PC-3 (cell line): Measurements from ENCODE around the gene CFAP46. TPM values are rescaled to one million over a fixed set of nuclear protein-coding genes. Genes with fewer than 3 reads are reported as not detected.
"Not testable (repeated sequence)": the region's sequence is repeated elsewhere in the genome, so short reads cannot be mapped to it uniquely, and the experiment has no call there.

Experiments
- ATAC-seq: fragments of 200-7000 bp; cut with Tn5 transposase; 2 replicates; pipeline ENCODE4 v1.9.1; 2020; ENCODE audit warnings: mild to moderate bottlenecking, moderate library complexity
- BruUV-seq: library from RNA; stranded (reverse); fragments of 400-500 nt; replicated peaks from 2 replicates; lab custom pipeline; 2021; lab: Mats Ljungman, UMichigan
- CTCF ChIA-PET: fragments of 300-600 bp; sonication (Branson Sonifier 250); formaldehyde crosslinking; loops from one replicate; lab custom pipeline; 2022; ENCODE audit warnings: antibody characterized with exemption; lab: Charles Lee
- POLR2A ChIA-PET: fragments of 300-600 bp; sonication (Branson Sonifier 250); formaldehyde crosslinking; loops from one replicate; lab custom pipeline; 2022; ENCODE audit warnings: antibody characterized with exemption; ENCODE audit not compliant: unreplicated experiment; lab: Charles Lee
- DNase-seq: peaks from one replicate; pipeline ENCODE4 v3.0.0-alpha.2; 2015
- H2AFZ ChIP-seq: fragments of 300-600 bp; sonication (generic); 2 replicates; pipeline ENCODE4 v1.6.0; 2016; ENCODE audit warnings: antibody characterized with exemption, low read length
- H3F3A ChIP-seq: fragments of 300-600 bp; sonication (generic); one replicate; pipeline ENCODE4 v1.6.0; 2017; ENCODE audit warnings: antibody characterized with exemption, low read length, control low read depth, mild to moderate bottlenecking; ENCODE audit not compliant: unreplicated experiment
- H3K27ac ChIP-seq: fragments of 300-600 bp; sonication (generic); 2 replicates; pipeline ENCODE4 v1.5.1; 2016; ENCODE audit warnings: mild to moderate bottlenecking, low read length
- H3K27me3 ChIP-seq: fragments of 300-600 bp; sonication (generic); 2 replicates; pipeline ENCODE4 v1.6.1; 2016; ENCODE audit warnings: low read length, mixed read lengths
- H3K36me3 ChIP-seq: fragments of 300-600 bp; sonication (generic); 2 replicates; pipeline ENCODE4 v1.6.1; 2016; ENCODE audit warnings: low read depth, mixed run types, low read length, mixed read lengths
- H3K4me1 ChIP-seq: fragments of 300-600 bp; sonication (generic); 2 replicates; pipeline ENCODE4 v1.5.1; 2016; ENCODE audit warnings: low read length; ENCODE audit not compliant: insufficient read depth
- H3K4me2 ChIP-seq: fragments of 300-600 bp; sonication (generic); 2 replicates; pipeline ENCODE4 v1.6.0; 2016; ENCODE audit warnings: low read length
- H3K4me3 ChIP-seq: fragments of 300-600 bp; sonication (generic); 2 replicates; pipeline ENCODE4 v1.5.1; 2016; ENCODE audit warnings: mild to moderate bottlenecking, low read length, mixed read lengths
- H3K79me2 ChIP-seq: fragments of 300-600 bp; sonication (generic); 2 replicates; pipeline ENCODE4 v1.6.1; 2017; ENCODE audit warnings: low read length, mixed read lengths
- H3K9ac ChIP-seq: fragments of 300-600 bp; sonication (generic); 2 replicates; pipeline ENCODE4 v1.6.0; 2016; ENCODE audit warnings: mild to moderate bottlenecking, low read length
- H3K9me2 ChIP-seq: fragments of 300-600 bp; sonication (generic); replicated peaks from 2 replicates; pipeline ENCODE4 v1.6.1; 2016; ENCODE audit warnings: mixed run types, low read length, mixed read lengths
- H3K9me3 ChIP-seq: fragments of 300-600 bp; sonication (generic); 2 replicates; pipeline ENCODE4 v1.6.1; 2016; ENCODE audit warnings: low read length, mixed read lengths
- H4K20me1 ChIP-seq: fragments of 300-600 bp; sonication (generic); 2 replicates; pipeline ENCODE4 v1.6.1; 2016; ENCODE audit warnings: low read length, mixed read lengths
- CTCF ChIP-seq: fragments of 300-600 bp; sonication (generic); conservative IDR thresholded peaks from 2 replicates; pipeline ENCODE4 v1.5.1; 2017; ENCODE audit warnings: antibody characterized with exemption, low read depth, mild to moderate bottlenecking, low read length
- EZH2 ChIP-seq: fragments of 300-600 bp; sonication (generic); IDR thresholded peaks from one replicate; pipeline ENCODE4 v1.6.1; 2017; ENCODE audit warnings: antibody characterized with exemption, mild to moderate bottlenecking, low read length; ENCODE audit not compliant: unreplicated experiment
- EZH2phosphoT487 ChIP-seq: fragments of 300-600 bp; sonication (generic); IDR thresholded peaks from 2 replicates; pipeline ENCODE4 v1.6.1; 2018; ENCODE audit warnings: mild to moderate bottlenecking, antibody characterized with exemption, low read length, borderline replicate concordance
- intact Hi-C: fragments of 100-400 bp; cut with micrococcal nuclease; formaldehyde crosslinking; loops from 2 replicates; pipeline ENCODE4 v1.9.0; 2023
- total RNA-seq: library from RNA; depleted of rRNA; stranded (reverse); fragments of >200 nt; gene quantifications from 2 replicates; pipeline ENCODE4 v1.2.3, GENCODE V29; 2014

Gene CFAP46
- total RNA-seq, 1 experiment from 2014 or later: 0.04 TPM

GRCh38 chr10:132923384-132923783, 19.0 kb downstream of the CFAP46 start:
- H3F3A ChIP-seq, BruUV-seq, DNase-seq, POLR2A ChIA-PET, H3K36me3 ChIP-seq, H3K9ac ChIP-seq, H3K9me2 ChIP-seq, ATAC-seq, intact Hi-C loops, H3K4me2 ChIP-seq, H3K79me2 ChIP-seq, H3K4me3 ChIP-seq, H3K4me1 ChIP-seq, H2AFZ ChIP-seq, H3K9me3 ChIP-seq, H4K20me1 ChIP-seq, H3K27ac ChIP-seq: not testable (repeated sequence)
- CTCF ChIA-PET: interaction anchor here (0.5 kb wide), 1 partner anchor 15 kb away, joined by 3 read pairs; no protein-coding TSS in a partner anchor
- peaks cover 18% of the 10 kb centered on the region; the same call in 1 of the 2 replicates for H3K27me3 ChIP-seq

GRCh38 chr10:132922872-132923271, 19.5 kb downstream of the CFAP46 start:
- H4K20me1 ChIP-seq: no peaks in the 10 kb centered on the region
- no peaks in the 10 kb centered on the region for H3F3A ChIP-seq
- no peak overlapping the region for H3K4me2 ChIP-seq
- H3K27me3 ChIP-seq: peaks cover 18% of the 10 kb centered on the region; the same call in 1 of the 2 replicates
- no peaks in the 10 kb centered on the region for H3K79me2 ChIP-seq
- H3K27ac ChIP-seq: no peak overlapping the region
- no peak for ATAC-seq
- ChIA-PET CTCF (interaction anchor here (0.5 kb wide), 1 partner anchor 16 kb away, joined by 3 read pairs; no protein-coding TSS in a partner anchor), POLR2A (no interaction called here)
- H2AFZ ChIP-seq: no peak overlapping the region
- no peaks in the 10 kb centered on the region for H3K9me2 ChIP-seq
- no peaks in the 10 kb centered on the region for H3K36me3 ChIP-seq
- H3K4me3 ChIP-seq: no peak overlapping the region
- no TSS peak for BruUV-seq
- no peak overlapping the region for H3K9ac ChIP-seq
- no peak for DNase-seq
- no peaks in the 10 kb centered on the region for H3K9me3 ChIP-seq
- intact Hi-C loops: no loop called here
- TF ChIP-seq EZH2phosphoT487: no peak
- TF ChIP-seq CTCF: no peak
- H3K4me1 ChIP-seq: no peaks in the 10 kb centered on the region

GRCh38 chr10:132921818-132922807, 20.3 kb downstream of the CFAP46 start:
- intact Hi-C loops: no loop called here
- no peak overlapping the region for H3K4me3 ChIP-seq
- ChIA-PET CTCF (no interaction called here), POLR2A (no interaction called here)
- TF ChIP-seq CTCF (no peak), EZH2phosphoT487 (no peak), EZH2 (no peak)
- H3K27ac ChIP-seq: no peak overlapping the region
- H3K4me1 ChIP-seq: no peaks in the 10 kb centered on the region
- no peak for ATAC-seq
- no peaks in the 10 kb centered on the region for H4K20me1 ChIP-seq
- no peaks in the 10 kb centered on the region for H3K9me3 ChIP-seq
- H3K36me3 ChIP-seq: no peaks in the 10 kb centered on the region
- no peak overlapping the region for H3K4me2 ChIP-seq
- DNase-seq: no peak
- no peaks in the 10 kb centered on the region for H3K79me2 ChIP-seq
- H3K27me3 ChIP-seq: peaks cover 18% of the 10 kb centered on the region; the same call in 1 of the 2 replicates
- H3F3A ChIP-seq: no peaks in the 10 kb centered on the region
- no peak overlapping the region for H3K9ac ChIP-seq
- BruUV-seq: no TSS peak
- no peaks in the 10 kb centered on the region for H3K9me2 ChIP-seq
- no peak overlapping the region for H2AFZ ChIP-seq
